GM12892 (cell line): ENCODE data around the gene HSPA12B.

Source experiments
- POLR2A ChIP-seq: IDR thresholded peaks from 2 replicates; pipeline ENCODE4 v1.6.1; 2011; ENCODE audit warnings: low read depth, low read length, control low read depth
- POLR2AphosphoS5 ChIP-seq: IDR thresholded peaks from 2 replicates; pipeline ENCODE4 v1.6.1; 2011; ENCODE audit warnings: low read depth, low read length, control low read depth

DNA sequence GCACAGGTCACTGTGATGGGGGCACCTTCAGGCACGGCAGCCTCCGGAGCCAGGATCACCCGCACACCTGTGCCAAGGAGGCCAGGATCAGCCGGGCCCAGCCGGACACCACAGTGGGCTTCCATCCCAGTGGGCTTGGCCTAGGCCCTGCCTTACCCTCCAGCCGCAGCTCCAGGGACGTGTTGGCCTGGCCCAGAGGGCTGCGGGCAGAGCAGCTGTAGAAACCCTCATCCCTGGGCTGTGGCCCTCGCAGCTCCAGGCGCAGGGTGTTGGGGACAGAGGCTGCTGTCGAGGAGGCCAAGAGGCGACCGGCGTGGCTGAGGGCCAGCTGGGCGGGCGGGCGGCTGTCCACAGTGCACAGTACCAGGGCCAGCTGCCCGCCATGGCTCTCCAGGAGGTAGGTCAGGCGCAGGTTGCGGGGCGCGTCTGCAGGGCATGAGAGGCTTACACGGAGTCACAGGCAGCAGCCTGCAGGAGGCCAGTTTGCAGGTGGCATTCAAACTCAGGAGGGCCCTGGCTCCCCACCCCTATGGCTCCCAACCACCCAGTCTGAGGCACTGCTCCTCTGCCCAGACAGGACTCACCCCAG lies 39.7 kb upstream of the HSPA12B start:
- TF ChIP-seq POLR2AphosphoS5 (no peak), POLR2A (no peak)
